ENCODE results near the gene HLA-DRB1.
"Not testable (repeated sequence)": the region's sequence is repeated elsewhere in the genome, so short reads cannot be mapped to it uniquely, and the experiment has no call there.

Gene HLA-DRB1

GRCh38 chr6:32607263-32607987 lies 17.8 kb upstream of the HLA-DRB1 start:
- Mint-ChIP-seq H3K27me3 (ENCODE audit: low read depth) (no peaks in the 10 kb centered on the region), H3K27ac (no peak overlapping the region), H3K4me1 (no peaks in the 10 kb centered on the region), H3K36me3 (ENCODE audit: low read depth) (no peaks in the 10 kb centered on the region), H3K9me3 (no peaks in the 10 kb centered on the region), H3K4me3 (no peak overlapping the region)
- TF ChIP-seq CTCF (IDR thresholded peaks at IDR 0.05; ENCODE audit: unreplicated experiment in 3 of 3) = no peak

- H3K9me3 Mint-ChIP-seq = peaks cover 5% of the 10 kb centered on the region
- no peaks in the 10 kb centered on the region for H3K4me1 Mint-ChIP-seq
- H3K27ac Mint-ChIP-seq = no peak overlapping the region
- no peak overlapping the region for H3K4me3 Mint-ChIP-seq
- TF ChIP-seq CTCF (IDR thresholded peaks at IDR 0.05; ENCODE audit: unreplicated experiment in 3 of 3) = no peak
- no peaks in the 10 kb centered on the region for H3K27me3 Mint-ChIP-seq (ENCODE audit: low read depth)
- no peaks in the 10 kb centered on the region for H3K36me3 Mint-ChIP-seq (ENCODE audit: low read depth)
These were observed 14.8 kb upstream of the HLA-DRB1 start for GRCh38 chr6:32604434-32604877.

- H3K27ac Mint-ChIP-seq = no peak overlapping the region
- no peaks in the 10 kb centered on the region for H3K27me3 Mint-ChIP-seq (ENCODE audit: low read depth)
- H3K36me3 Mint-ChIP-seq (ENCODE audit: low read depth) = no peaks in the 10 kb centered on the region
- no peak overlapping the region for H3K4me3 Mint-ChIP-seq
- H3K9me3 Mint-ChIP-seq = peaks cover 6% of the 10 kb centered on the region
- TF ChIP-seq CTCF (IDR thresholded peaks at IDR 0.05; ENCODE audit: unreplicated experiment in 3 of 3) = no peak
- H3K4me1 Mint-ChIP-seq = no peaks in the 10 kb centered on the region
These were observed 14.2 kb upstream of the HLA-DRB1 start for GRCh38 chr6:32603888-32604287.

- Mint-ChIP-seq H3K36me3 (ENCODE audit: low read depth) (no peaks in the 10 kb centered on the region), H3K9me3 (peaks cover 13% of the 10 kb centered on the region), H3K4me3 (no peak overlapping the region), H3K27ac (no peak overlapping the region), H3K4me1 (no peaks in the 10 kb centered on the region), H3K27me3 (ENCODE audit: low read depth) (no peaks in the 10 kb centered on the region)
- TF ChIP-seq CTCF (IDR thresholded peaks at IDR 0.05; ENCODE audit: unreplicated experiment in 3 of 3) = no peak
These were observed 13.6 kb upstream of the HLA-DRB1 start for GRCh38 chr6:32603222-32603621.

GRCh38 chr6:32602383-32602782 lies 12.7 kb upstream of the HLA-DRB1 start:
- Mint-ChIP-seq H3K4me3 (no peak overlapping the region), H3K36me3 (ENCODE audit: low read depth) (no peaks in the 10 kb centered on the region), H3K4me1 (no peaks in the 10 kb centered on the region), H3K27ac (no peak overlapping the region), H3K27me3 (ENCODE audit: low read depth) (no peaks in the 10 kb centered on the region), H3K9me3 (peaks cover 14% of the 10 kb centered on the region)
- TF ChIP-seq CTCF (IDR thresholded peaks at IDR 0.05; ENCODE audit: unreplicated experiment in 3 of 3) = no peak

GRCh38 chr6:32597024-32597423 lies 7.4 kb upstream of the HLA-DRB1 start:
- no peak overlapping the region for H3K27ac Mint-ChIP-seq
- peaks cover 20% of the 10 kb centered on the region for H3K9me3 Mint-ChIP-seq
- H3K36me3 Mint-ChIP-seq (ENCODE audit: low read depth) = no peaks in the 10 kb centered on the region
- H3K4me1 Mint-ChIP-seq = no peaks in the 10 kb centered on the region
- TF ChIP-seq CTCF (IDR thresholded peaks at IDR 0.05; ENCODE audit: unreplicated experiment in 3 of 3) = no peak
- no peaks in the 10 kb centered on the region for H3K27me3 Mint-ChIP-seq (ENCODE audit: low read depth)
- no peak overlapping the region for H3K4me3 Mint-ChIP-seq

GRCh38 chr6:32590713-32591112 lies 1.1 kb upstream of the HLA-DRB1 start:
- not testable (repeated sequence) for H3K36me3 Mint-ChIP-seq (ENCODE audit: low read depth); H3K4me1 Mint-ChIP-seq; H3K27me3 Mint-ChIP-seq (ENCODE audit: low read depth); H3K9me3 Mint-ChIP-seq; H3K27ac Mint-ChIP-seq; H3K4me3 Mint-ChIP-seq
